GM10266 (cell line): ENCODE data around the gene GJA9.

Experiments used
- DNase-seq: peaks from one replicate; pipeline ENCODE4 v3.0.0; 2012; ENCODE audit errors: extremely low spot score
- TF ChIP-seq, protein P1 (sequence below): IDR thresholded peaks from 2 replicates; pipeline ENCODE4 v1.5.1; 2012; ENCODE audit warnings: mild to moderate bottlenecking, low read depth; ENCODE audit not compliant: control insufficient read depth, insufficient read depth; ENCODE audit errors: missing control alignments

GJA9 gene

DNA sequence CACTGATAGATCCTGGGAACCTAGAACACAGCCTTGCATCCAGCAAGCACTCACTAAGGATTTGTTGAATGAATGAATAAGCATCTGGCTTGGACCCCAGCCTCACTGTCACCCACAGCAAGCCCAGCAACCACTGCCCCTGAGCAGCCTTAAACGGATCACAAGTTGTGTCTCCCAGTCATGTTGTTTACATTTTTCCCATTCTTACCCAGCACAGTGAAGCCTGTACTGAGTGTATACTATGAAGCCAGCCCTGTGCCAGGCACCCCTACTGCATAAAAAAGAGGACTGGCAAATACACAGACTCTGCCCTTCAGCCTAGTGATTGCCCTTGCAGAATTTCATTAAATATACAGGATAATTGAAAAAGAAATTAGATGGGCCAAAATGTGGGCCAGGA lies 52.0 kb downstream of the GJA9 start:
- DNase-seq: no peak
- TF ChIP-seq, protein P1, sequence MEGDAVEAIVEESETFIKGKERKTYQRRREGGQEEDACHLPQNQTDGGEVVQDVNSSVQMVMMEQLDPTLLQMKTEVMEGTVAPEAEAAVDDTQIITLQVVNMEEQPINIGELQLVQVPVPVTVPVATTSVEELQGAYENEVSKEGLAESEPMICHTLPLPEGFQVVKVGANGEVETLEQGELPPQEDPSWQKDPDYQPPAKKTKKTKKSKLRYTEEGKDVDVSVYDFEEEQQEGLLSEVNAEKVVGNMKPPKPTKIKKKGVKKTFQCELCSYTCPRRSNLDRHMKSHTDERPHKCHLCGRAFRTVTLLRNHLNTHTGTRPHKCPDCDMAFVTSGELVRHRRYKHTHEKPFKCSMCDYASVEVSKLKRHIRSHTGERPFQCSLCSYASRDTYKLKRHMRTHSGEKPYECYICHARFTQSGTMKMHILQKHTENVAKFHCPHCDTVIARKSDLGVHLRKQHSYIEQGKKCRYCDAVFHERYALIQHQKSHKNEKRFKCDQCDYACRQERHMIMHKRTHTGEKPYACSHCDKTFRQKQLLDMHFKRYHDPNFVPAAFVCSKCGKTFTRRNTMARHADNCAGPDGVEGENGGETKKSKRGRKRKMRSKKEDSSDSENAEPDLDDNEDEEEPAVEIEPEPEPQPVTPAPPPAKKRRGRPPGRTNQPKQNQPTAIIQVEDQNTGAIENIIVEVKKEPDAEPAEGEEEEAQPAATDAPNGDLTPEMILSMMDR: no peak

DNA sequence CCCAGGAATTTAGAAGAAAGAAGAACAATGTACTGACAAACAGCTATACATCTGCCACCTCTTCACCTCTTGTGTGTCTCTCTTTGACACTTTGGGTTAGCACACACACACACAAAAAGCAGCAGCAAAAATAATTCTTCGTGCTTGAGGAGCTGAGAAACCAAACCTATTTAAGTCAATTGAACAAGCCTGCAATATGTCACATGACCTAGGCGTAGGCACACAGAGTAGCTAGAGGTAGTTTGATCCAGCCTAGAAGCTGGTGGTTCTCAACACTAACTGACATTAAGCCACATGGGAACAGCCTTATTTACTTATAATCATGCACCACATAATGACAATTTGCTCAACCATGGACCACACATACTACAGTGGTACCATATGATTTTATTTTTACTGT lies 54.1 kb downstream of the GJA9 start:
- no peak for DNase-seq
- TF ChIP-seq, protein P1: no peak

DNA sequence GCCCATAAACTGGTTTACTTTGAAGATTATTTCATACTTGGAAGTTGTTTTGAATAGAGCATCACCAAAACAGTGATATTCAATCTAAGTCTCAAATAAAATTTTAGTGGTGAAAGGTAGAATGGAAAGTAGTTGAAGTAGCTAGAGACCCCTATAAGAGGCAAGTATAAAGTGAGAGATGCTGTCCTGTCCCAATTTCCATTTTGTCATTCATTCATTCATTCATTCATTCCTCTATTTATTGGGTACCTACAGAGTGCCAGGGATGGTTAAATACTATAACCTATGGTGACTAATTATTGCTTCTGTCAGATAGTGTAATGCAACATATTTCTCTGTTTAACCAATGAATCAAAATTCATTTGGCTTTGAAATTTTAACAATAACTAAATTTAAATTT lies 54.5 kb downstream of the GJA9 start:
- TF ChIP-seq, protein P1: no peak
- DNase-seq: no peak

DNA sequence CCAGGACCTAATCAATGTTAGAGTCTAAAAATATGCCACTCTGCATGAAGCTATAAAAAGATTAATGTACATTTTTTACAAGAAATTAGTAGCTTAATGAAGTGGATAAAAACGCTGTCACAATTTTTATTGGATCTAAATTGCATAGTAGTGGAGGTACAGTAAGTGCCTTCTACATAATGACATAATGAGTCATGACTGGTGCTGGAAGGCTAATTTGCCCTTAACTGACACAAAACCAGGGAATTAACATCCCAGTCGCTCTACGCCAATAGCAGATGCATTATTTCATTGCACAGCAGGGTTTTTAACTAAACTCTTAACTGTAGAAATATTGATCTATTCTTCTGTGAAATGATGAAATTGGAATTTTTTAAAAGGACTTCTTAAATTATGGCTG lies 55.1 kb downstream of the GJA9 start:
- DNase-seq: no peak
- TF ChIP-seq, protein P1: no peak
